ENCODE results near the gene UAP1L1.
A peak's percentile ranks its signal among the peaks of the same experiment; 100 is the strongest.
"Not testable (repeated sequence)": the region's sequence is repeated elsewhere in the genome, so short reads cannot be mapped to it uniquely, and the experiment has no call there.

UAP1L1 gene, protein sequence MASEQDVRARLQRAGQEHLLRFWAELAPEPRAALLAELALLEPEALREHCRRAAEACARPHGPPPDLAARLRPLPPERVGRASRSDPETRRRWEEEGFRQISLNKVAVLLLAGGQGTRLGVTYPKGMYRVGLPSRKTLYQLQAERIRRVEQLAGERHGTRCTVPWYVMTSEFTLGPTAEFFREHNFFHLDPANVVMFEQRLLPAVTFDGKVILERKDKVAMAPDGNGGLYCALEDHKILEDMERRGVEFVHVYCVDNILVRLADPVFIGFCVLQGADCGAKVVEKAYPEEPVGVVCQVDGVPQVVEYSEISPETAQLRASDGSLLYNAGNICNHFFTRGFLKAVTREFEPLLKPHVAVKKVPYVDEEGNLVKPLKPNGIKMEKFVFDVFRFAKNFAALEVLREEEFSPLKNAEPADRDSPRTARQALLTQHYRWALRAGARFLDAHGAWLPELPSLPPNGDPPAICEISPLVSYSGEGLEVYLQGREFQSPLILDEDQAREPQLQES

DNA sequence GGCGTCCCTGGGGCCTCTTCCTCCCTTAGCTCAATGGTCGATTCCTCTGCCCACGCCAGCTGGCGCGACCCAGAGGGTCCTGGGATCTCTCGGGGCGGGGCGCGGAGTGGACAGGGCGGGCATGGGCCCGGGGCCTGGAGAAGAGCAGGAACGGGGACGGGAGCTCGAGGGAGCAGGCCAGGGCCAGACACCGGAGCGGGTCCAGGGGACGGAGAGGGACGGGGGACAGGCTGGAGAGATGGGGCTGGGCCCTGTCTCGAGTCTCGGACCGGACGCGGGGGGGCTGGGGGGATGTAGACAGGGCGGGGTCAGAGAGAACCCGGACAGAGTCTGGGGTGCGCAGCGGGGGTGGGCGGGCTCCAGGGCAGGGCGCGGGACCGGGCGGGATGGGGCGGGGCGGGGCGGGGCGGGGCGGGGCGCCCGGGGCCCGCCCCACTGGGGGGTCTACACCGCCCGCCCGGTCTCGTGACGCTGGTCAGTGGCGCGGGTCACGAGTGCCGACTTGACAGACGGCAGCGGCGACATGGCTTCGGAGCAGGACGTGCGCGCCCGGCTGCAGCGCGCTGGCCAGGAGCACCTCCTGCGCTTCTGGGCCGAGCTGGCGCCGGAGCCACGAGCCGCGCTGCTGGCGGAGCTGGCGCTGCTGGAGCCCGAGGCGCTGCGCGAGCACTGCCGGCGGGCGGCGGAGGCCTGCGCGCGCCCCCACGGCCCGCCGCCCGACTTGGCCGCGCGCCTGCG lies at the start of gene UAP1L1:
Gene UAP1L1, plus strand, starts transcription at position 508 of the 738 bp plus-strand sequence. Its CDS starts 16 bp downstream, at position 524.
- peak; percentile 17 for DNase-seq (ENCODE audit: low spot score)

DNA sequence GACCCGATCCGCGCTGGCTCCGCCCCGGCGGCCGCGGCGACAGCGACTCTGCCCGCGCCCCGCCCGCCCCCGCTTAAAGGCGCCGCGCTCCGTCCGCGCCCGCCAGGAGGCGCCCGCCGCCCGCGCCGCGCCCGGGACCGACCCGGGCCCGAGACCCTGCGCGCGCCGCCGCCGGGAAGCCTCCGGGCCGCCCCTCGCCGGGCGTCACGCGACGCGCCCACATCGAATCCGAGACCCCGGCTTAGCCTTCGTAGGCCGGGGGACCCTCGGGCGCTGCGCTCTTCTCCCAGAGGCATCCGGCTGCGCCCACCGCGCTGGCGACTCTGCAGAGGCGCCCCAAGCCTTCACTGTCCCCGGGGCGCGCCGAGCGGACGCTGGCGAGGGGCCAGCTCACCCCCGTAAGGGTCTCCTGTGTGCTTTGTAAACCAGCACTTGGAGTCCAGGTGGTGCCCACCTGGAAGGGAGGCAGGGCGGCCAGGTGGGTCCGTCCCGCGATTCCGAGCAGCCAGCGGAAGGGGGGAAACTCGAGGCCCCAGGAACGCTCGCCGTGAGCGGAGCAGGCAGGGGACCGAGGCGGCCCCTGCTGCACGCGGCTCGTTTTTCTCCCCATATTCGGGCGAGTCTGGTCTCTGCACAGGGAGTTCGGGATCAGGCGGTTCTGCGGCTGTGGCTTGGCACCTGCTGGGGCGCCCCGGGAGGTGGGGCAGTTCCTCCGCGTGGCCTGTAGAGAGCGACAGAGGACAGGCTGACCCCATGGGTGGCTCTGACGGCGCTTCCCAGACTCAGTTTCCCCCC lies 48.9 kb upstream of the UAP1L1 start:
- DNase-seq (ENCODE audit: low spot score), result peak; percentile 75

DNA sequence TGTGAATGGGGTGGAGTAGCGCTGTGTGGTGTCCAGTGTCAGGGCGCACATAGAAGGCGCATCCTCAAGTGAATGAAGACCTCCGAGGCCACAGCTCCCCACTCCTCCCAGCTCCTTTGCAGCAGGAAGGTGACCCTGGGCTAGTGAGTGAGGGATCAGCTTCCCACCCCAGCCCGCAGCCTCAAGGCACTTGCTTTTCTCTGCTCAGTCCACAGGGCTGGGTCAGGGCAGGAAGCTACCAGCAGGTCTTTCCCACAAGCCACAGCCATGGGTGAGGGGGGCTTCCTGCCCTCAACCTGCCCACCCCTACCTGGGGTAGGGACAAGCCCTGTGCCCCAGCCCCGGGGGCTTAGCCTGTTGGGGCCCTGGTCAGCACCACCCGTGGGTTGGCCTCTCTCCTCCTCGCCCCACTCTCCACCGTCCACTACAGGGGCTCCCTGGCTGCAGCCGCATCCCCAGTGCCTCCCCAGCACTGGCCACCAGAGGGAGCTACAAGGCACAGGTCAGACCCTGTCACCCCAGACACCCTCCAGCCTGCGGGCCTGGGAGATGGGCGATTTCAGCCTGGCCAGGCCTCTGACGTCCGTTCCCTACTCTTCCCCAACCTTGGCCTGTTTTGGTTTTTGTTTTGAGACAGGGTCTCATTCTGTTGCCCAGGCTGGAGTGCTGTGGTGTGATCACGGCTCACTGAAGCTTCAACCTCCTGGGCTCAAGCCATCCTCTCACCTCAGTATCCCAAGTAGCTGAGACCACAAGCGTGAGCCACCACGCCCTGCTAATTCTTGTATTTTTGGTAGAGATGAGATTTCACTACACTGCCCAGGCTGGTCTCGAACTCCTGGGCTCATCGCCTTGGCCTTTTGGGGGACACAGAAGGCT lies 48.0 kb upstream of the UAP1L1 start:
- peak; percentile 73 for DNase-seq (ENCODE audit: low spot score)

DNA sequence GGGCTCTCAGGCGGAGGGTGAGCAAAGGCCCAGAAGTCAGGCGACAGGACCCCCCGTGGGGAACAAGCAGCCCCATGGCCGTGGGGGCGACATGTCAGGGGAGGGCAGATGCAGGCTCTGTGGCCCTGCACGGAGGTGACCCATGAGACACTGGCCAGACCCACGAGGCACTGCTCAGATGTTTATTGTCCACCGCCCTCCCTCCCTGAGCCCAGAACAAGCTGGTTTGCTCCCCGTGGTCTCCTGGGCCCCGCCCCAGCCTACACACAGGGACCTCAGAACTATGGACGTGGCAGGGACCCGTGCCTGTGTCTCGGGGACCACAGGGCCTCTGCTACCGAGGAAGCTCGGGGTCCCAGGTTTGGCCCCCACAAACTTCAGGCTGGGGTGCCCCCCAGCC lies 47.3 kb upstream of the UAP1L1 start:
- DNase-seq (ENCODE audit: low spot score), result no peak

DNA sequence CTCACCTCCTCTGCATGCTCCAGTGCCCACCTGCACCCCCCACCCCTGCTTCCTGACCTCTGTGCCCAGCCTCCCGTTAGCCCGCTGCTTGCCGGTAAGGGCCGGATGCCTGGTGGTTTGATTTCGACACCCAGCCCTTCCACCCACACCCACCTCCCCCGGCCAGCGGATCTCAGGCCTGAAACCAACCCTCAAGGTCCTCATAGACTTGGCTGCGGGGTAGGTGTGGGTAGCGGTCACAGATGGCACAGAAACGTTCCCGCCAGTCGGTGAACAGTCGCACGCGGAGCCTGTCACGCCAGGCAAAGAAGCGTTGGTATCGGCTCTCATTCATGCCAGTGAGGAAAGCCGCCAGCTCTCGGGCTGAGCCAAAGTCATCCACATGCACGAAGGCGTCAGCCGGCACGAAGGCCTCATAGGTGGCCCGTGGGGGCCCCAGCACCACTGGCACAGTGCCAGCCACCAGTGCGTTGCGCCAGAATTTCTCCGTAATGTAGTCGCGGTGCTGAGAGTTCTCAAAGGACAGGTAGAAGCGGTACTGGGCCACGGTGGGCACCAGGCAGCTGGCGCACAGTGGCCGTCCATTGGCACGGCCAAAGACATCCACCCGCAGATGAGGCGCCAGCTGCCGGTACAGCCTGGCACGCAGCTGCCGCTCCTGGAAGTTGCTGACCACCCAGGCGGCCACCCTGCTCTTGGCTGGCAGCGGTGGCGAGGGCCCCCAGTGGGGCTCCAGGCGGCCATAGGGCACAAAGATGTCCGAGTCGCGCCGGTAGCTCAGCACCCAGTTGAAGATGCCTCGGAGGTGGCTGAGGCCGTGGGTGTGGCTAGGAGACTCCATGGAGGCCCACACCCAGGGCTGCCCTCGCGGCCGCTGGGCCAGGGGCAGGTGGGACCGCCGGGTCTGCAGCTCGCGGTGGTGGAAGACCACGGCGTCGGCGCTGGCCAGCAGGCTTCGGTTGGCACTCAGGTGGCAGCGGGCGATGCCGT lies 46.5 kb upstream of the UAP1L1 start:
- no peak for DNase-seq (ENCODE audit: low spot score)

DNA sequence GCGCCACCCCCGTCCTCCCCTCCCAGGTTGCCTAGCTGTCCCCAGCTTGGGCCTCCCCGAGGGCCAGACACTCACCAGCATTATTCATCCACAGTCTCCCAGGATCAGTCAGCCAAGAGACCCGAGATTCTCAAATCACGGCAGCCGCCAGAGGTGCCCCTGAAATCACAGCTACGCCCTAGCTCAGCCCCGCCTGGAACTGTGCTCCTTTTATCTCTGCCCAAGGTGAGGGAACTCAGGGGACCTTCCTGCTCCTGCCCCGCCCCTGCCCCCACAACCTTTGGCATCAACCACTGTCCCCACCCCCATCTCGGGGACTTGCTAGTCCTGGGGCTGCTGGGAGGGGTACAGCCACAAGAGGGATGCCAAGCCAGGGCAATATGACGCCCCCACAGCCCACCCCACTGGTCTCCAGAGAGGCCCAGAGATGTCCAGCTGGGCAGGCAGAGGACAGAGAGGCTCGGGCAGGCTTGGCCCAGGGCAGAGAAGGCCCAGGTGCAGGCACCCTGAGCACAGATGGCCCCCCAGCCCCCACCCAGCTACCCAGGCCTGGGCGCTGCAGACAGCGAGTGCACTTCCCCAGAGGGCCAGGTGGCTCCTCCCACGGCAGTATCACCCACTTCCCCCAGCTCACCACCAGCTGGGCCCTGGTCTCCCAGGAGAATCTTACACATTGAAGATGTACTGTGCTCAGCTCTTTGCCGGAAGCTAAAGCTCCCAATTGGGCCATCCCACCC lies 45.2 kb upstream of the UAP1L1 start, which contains the start of gene FUT7:
Gene FUT7, minus strand, starts transcription at position 185 of the 737 bp plus-strand sequence. Its CDS starts 97 bp downstream, at position 88.
- no peak for DNase-seq (ENCODE audit: low spot score)

DNA sequence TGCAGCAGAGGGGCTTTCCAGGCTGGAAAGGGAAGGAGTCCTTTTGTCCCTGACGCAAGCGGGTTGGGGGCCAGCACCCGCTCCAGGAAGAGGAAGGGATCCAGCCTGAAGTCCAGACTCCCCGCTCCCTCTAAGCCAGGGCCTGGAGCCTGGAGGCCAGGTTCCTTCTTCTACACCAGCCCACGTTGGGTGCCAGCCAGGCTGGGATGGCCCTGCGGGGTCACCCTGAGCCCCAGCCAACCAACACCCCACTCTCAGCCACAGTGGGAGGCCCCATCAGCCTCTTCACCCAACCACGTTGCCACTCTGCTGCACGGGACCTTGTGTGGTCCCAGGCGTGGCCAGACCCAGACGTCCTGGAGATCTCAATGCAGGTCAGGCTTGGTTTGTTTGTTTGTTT lies 44.5 kb upstream of the UAP1L1 start:
- no peak for DNase-seq (ENCODE audit: low spot score)

DNA sequence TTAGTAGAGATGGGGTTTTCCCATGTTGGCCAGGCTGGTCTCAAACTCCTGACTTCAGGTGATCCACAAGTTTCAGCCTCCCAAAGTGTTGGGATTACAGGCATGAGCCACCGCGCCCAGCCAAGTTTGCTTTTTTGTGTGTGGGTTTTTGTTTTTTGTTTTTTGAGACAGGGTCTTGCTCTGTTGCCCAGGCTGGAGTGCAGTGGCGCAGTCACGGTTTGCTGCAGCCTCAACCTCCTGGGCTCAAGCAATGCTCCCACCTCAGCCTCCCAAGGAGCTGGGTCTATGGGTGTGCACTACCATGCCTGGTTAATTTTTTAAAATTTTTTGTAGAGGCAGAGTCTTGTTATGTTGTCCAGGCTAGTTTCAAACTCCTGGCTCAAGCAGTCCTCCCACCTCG lies 43.8 kb upstream of the UAP1L1 start:
- DNase-seq (ENCODE audit: low spot score), result not testable (repeated sequence)

DNA sequence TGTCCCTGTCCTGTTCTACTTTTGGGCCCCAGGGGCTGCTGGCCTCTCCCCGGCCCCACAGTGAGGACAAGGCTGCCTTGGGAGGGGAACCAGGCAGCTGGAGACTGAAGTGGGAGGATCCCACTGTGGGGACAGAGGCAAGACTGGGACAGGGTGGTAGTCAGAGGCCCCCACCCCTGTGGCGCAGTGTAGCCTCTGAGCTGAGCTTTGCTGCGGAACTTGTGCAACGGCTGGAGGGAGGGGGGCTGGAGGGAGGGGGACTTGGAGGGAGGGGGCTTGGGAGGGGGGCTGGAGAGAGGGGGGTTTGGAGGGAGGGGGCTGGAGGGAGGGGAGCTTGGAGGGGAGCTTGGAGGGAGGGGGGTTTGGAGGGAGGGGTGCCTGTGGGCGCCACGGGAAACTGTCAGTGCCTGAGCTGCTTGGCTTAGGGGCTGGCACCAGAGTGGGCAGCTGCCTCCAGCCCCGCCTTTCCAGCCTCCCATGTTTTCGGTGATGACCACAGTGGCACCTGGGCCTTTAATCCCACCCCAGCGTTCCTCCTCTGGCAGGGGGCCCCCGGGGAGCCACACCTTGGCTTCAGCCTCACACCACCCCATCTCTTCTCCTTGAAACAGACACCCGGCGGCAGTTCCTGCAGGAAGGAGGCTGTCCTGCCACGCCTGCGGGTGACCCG lies 43.1 kb upstream of the UAP1L1 start:
- no peak for DNase-seq (ENCODE audit: low spot score)

DNA sequence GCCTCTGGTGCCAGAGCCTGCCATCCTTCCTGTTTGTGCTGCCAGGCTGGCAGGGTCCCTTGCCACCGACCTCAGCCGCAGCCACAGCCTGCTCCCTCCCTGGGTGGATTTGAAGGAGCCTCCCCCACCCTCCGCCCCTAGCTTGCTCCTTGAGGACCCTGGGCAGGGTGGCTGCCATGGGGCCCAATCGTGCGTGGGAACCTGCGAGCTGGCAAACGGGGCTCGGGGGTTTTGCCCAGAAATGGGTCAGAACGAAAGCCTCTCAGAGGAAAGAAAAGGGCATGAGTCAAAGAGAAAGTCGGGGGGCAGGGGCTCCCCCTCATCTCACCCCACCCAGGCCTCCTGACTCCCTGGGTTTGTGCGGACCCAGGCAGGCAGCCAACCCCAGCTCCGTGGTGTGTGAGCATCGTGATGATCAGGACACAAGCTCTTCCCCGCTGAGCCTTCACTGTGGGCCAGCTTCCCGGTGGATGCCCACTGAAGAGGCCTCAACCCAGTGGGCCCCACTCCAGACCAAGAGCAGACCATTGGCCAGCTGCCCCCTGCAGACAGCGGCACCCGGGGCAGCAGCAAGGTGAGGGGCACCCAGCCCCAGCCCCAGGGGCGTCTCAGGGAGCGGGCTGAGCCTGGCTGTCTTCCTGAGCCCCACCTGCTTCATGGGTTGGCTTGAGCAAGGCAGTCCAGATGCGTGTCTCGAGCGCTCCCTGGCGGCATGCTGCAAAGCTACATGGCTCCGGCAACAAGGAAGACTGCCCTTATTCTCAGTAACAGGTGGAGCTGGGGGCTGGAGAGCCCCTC lies 42.4 kb upstream of the UAP1L1 start:
- DNase-seq (ENCODE audit: low spot score), result peak; percentile 82

DNA sequence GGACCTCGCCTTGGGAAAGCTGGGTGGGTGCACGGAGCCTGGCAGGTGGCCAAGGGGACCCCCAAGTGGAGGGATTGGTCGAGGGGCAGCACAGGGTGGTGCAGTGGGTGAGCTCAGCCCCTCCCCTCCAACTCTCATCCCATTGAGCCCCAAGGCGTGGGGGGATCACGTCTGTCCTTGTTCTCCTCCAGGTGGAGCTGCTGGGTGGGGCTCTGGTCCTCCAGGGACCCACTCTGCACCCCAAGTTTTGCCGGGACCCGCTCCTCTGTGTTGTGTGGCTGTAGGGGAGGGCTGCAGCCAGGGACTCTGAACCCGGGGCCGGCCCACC lies 41.8 kb upstream of the UAP1L1 start:
- DNase-seq (ENCODE audit: low spot score), result no peak

DNA sequence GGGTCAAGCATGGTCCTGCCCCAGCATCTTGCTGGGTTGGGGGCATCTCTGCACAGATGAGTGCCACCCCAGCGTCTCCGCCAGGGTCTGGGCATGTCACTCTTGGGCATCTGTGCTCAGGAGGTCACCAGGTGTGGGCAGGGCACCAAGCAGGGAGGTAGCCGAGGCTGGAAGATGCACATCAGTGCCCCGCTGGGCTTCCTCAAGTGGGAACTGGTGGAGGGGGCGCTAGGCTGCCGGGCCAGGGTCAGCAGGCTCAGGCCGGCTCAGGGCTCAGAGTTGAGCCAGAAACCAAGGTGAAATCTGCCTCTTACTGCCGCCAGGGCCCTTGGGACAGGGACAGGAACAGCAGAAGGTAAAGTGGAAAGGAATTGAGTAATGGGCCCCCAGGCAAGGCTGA lies 41.4 kb upstream of the UAP1L1 start:
- no peak for DNase-seq (ENCODE audit: low spot score)

DNA sequence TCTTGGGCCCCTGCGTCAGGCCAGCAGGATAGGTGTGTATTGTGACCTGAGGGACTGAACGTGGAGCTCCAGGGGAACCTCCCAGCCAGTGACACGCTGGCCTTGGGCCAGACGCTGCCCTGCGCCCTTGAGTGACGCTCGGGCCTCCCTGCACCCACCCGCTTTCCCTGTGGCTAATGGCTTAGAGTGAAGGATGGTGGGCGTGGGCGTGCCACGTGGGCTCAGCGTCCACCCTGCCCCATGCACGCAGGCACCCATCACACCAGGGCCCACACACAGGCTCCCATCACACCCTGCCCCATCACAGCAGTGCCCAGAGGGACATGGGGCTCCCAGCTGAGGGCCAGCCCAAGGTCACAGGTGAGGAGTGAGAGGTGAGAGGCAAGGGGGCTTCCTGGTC lies 40.3 kb upstream of the UAP1L1 start:
- DNase-seq (ENCODE audit: low spot score), result no peak

DNA sequence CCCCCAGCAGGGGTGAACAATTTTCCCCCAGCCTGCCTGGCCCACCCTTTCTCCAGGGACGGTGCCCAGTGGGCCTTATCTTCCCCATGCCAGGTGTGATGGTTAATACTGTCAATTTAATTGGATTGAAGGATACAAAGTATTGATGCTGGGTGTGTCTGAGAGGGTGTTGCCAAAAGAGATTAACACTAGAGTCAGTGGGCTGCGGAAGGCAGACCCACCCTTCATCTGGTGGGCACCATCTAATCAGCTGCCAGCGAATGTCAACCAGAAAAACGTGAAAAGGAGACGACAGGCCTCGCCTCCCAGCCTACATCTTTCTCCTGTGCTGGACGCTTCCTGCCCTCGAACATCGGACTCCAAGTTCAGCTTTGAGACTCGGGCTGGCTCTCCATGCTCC lies 39.8 kb upstream of the UAP1L1 start:
- no peak for DNase-seq (ENCODE audit: low spot score)

DNA sequence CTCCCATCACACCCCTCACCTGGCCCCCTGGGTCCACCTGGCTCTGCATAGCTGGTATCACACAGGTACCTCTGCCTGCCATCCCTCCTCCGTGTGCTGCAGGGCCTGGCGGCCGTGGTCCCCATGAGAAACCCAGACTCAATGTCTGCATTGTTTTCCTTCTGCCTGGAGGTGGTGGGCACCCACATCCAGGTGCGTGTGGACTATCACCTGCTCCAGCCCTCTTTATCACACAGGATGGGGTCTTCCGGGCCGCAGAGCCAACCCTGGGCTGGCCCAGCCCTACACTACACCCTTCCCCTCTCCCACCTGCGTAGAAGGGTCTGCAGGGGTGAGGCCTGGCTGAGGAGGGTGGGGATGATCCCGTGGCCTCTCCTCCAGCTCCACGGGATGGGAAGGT lies 38.4 kb upstream of the UAP1L1 start:
- no peak for DNase-seq (ENCODE audit: low spot score)

DNA sequence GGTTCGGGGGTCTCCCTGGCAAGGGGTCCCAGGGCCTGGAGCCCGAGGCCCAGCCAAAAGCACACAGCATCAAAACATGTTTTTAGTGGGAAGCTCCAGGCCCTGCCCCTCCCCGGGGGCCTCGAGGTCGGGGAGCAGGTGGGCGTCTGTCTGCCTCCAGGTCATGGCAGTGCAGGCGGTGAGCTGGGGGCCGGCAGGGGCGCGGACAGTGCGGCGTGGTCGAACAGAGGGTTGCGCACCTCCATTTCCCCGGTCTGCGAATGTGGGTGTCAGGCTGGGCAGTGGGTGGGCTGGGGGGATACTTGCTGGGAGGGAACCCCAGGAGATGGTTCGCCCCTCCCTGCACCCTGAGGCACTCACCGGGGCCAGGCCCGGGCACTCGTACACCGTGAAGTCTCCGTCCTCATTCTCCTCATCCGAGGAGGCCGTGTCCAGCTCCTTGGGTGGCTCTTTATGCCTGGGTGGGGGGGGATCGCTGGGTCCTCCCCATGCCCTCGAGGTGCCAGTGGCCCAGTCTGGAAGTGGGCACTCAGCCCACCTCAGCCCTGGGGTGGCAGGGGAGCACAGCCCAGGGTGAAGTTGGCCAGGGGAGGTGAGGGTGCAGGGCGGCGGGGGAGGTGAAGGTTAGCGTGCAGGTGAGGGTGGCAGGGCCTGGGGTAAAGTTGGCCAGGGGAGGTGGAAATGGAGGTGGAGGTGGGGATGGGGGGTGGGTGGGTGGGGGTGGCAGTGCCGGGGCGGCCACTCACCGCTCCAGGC lies 37.5 kb upstream of the UAP1L1 start:
- DNase-seq (ENCODE audit: low spot score), result no peak

DNA sequence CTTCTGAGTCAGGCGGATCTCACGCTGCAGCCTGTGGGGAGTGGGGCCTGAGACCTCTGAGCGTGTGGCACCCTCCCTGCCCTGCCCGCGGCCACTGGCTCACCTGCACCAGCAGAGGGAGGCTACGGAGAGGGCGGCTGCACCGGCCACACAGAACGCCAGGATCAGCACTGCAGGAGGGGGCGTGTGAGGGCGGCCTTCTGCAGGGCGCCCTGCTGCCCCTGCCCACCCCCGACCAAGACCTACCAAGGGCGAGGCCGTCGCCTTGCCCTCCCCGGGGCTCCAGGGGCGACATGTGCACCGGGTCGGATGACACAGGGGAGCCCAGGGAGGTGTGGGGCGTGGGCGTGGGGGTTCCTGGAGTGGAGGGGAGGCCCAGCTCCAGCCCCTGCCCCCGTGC lies 36.7 kb upstream of the UAP1L1 start:
- DNase-seq (ENCODE audit: low spot score), result no peak

All from hematopoietic multipotent progenitor cell treated with erythropoietin and hydrocortisone succinate and interleukin-3 and kit ligand, for 15 days (in vitro differentiated cells).